DND-41 (cell line): Measurements from ENCODE around the gene CELF6.

Source experiments
- ATAC-seq: fragments of 200-7000 bp; cut with Tn5 transposase; 3 replicates; pipeline ENCODE4 v1.9.1; 2021; ENCODE audit warnings: low read depth; ENCODE audit not compliant: insufficient read depth
- DNase-seq: peaks from one replicate; pipeline ENCODE4 v3.0.0-alpha.2; 2020
- H2AFZ ChIP-seq: 2 replicates; pipeline ENCODE4 v1.6.0; 2012; ENCODE audit warnings: low read depth, low read length
- H3K27ac ChIP-seq: 2 replicates; pipeline ENCODE4 v1.5.1; 2012; ENCODE audit warnings: low read length, inconsistent platforms
- H3K27me3 ChIP-seq: fragments of 200-600 bp; sonication (generic); 2 replicates; pipeline ENCODE4 v1.6.0; 2012; ENCODE audit warnings: low read length, mild to moderate bottlenecking, inconsistent platforms; ENCODE audit not compliant: insufficient read depth, poor library complexity
- H3K36me3 ChIP-seq: 2 replicates; pipeline ENCODE4 v1.5.1; 2012; ENCODE audit warnings: low read length, inconsistent platforms; ENCODE audit not compliant: insufficient read depth
- H3K4me1 ChIP-seq: 2 replicates; pipeline ENCODE4 v1.5.1; 2012; ENCODE audit warnings: mild to moderate bottlenecking, low read length; ENCODE audit not compliant: insufficient read depth
- H3K4me2 ChIP-seq: 2 replicates; pipeline ENCODE4 v1.6.0; 2012; ENCODE audit warnings: mild to moderate bottlenecking, moderate library complexity, low read length, inconsistent platforms; ENCODE audit not compliant: insufficient read depth
- H3K4me3 ChIP-seq, 2 experiments: fragments of 200-600 bp in 1 of 2; shearing (Covaris generic) in 1 of 2; 2 replicates each; pipeline ENCODE4 v1.5.1; 2012 to 2016; ENCODE audit warnings: inconsistent platforms in 2 of 2, low read length in 2 of 2, mild to moderate bottlenecking in 2 of 2, low read depth in 1 of 2, moderate library complexity in 1 of 2
- H3K79me2 ChIP-seq: 2 replicates; pipeline ENCODE4 v1.6.0; 2012; ENCODE audit warnings: low read length, inconsistent platforms; ENCODE audit not compliant: insufficient read depth
- H3K9ac ChIP-seq: 2 replicates; pipeline ENCODE4 v1.6.0; 2012; ENCODE audit warnings: low read depth, mild to moderate bottlenecking, inconsistent platforms, low read length, moderate library complexity
- H3K9me3 ChIP-seq: 2 replicates; pipeline ENCODE4 v1.5.1; 2012; ENCODE audit warnings: low read length, moderate library complexity, mild to moderate bottlenecking, inconsistent platforms; ENCODE audit not compliant: insufficient read depth, severe bottlenecking
- H4K20me1 ChIP-seq: 2 replicates; pipeline ENCODE4 v1.6.0; 2012; ENCODE audit warnings: low read length; ENCODE audit not compliant: insufficient read depth
- EZH2 ChIP-seq: IDR thresholded peaks from 3 replicates; pipeline ENCODE4 v1.6.1; 2012; ENCODE audit warnings: borderline replicate concordance, low read depth, mild to moderate bottlenecking, moderate library complexity, low read length, inconsistent platforms; ENCODE audit not compliant: severe bottlenecking
- TF ChIP-seq, protein P1 (sequence below): IDR thresholded peaks from 2 replicates; pipeline ENCODE4 v1.5.1; 2012; ENCODE audit warnings: borderline replicate concordance, low read length, moderate library complexity, mild to moderate bottlenecking; ENCODE audit not compliant: poor library complexity, severe bottlenecking; ENCODE audit errors: extremely low read depth

CELF6 gene

DNA sequence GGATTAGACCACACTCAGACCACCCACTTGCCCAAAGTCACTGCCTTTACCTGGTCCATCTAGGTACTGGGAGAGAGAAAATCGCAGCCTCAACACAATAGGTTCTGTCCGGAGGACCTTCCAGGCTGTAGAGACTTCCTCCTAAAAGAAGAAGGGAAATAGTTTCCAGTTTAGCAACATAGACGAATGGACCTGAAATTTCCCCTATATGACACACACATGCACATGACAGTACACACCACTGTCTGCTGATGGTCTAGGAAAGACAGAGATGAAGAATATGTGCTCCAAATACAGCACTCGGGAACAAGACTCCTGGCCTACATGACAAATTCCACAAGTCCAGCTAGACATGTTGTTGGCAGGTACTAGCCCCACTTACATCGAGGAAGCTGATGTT, 54.9 kb downstream of the CELF6 start:
- Histone ChIP-seq H3K4me3 (no peak overlapping the region), H3K4me2 (no peak overlapping the region), H3K4me1 (peaks cover 2% of the 10 kb centered on the region; the same call in 1 of the 2 replicates), H3K9me3 (no peaks in the 10 kb centered on the region), H3K36me3 (peaks cover 92% of the 10 kb centered on the region), H3K79me2 (peaks cover 15% of the 10 kb centered on the region), H3K9ac (no peak overlapping the region), H4K20me1 (no peaks in the 10 kb centered on the region; the same call in 1 of the 2 replicates), H2AFZ (no peak overlapping the region), H3K27ac (no peak overlapping the region), H3K27me3 (no peaks in the 10 kb centered on the region)
- DNase-seq, result no peak
- ATAC-seq, result no peak
- no peak for TF ChIP-seq EZH2
- TF ChIP-seq, protein P1, sequence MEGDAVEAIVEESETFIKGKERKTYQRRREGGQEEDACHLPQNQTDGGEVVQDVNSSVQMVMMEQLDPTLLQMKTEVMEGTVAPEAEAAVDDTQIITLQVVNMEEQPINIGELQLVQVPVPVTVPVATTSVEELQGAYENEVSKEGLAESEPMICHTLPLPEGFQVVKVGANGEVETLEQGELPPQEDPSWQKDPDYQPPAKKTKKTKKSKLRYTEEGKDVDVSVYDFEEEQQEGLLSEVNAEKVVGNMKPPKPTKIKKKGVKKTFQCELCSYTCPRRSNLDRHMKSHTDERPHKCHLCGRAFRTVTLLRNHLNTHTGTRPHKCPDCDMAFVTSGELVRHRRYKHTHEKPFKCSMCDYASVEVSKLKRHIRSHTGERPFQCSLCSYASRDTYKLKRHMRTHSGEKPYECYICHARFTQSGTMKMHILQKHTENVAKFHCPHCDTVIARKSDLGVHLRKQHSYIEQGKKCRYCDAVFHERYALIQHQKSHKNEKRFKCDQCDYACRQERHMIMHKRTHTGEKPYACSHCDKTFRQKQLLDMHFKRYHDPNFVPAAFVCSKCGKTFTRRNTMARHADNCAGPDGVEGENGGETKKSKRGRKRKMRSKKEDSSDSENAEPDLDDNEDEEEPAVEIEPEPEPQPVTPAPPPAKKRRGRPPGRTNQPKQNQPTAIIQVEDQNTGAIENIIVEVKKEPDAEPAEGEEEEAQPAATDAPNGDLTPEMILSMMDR, result no peak

DNA sequence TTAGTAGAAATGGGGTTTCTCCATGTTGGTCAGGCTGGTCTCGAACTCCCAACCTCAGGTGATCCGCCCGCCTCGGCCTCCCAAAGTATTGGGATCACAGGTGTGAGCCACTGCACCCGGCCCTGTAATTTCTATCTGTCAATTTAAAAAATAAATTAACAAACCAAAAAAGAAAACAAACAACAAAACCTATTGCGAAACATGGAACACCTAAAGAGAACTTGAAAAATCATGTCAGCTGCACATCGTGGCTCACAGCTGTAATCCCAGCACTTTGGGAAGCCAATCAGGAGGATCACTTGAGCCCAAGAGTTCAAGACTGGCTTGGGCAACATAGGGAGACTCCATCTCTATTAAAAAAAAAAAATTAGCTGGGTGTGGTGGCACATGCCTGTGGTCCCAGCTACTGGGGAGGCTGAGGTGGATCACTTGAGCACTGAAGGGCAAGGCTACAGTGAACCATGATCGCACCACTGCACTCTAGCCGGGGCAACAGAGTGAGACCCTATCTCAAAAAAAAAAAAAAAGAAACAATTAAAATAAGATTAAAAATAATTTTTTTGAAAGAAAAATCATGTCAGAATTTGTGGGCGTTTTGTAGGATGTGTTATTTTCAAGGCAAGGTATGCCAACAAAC, 67.2 kb downstream of the CELF6 start:
- ATAC-seq, result no peak

DNA sequence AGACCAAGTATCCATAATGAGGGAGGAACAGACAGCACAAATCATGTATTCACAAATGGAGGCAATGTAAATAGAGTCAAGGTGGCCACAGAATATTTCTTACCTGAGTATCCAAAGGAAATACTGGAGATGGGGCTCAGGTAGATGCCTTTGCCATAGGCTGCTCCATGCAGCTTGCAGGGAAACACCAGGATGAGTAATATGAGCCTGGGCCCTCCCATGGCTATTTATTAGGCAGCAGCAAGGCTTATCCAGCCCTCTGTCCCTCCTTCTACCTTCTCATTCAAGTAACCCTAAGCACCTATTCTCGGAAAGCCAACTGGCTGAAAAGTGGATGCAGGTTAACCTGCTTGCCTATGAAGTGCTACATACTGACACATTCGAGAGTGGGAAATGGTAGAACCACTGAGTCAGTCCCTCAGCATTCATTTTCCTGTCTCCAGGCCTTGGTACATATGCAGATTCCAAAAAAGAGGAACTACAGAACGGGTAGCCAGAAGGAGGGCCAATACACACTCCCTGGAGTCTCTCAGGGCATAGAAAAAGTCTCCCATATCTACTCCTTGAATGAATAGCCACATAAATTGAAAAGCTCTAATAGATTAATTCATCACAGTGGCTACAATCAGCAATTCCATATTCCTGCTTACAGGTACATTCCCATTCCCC, 70.7 kb downstream of the CELF6 start:
- Histone ChIP-seq H3K4me2 (no peak overlapping the region), H3K4me1 (no peaks in the 10 kb centered on the region), H3K27me3 (no peaks in the 10 kb centered on the region), H3K36me3 (peaks cover 66% of the 10 kb centered on the region), H3K79me2 (no peaks in the 10 kb centered on the region), H3K4me3 (no peak overlapping the region), H2AFZ (no peak overlapping the region), H3K27ac (no peak overlapping the region), H3K9me3 (no peaks in the 10 kb centered on the region), H3K9ac (no peak overlapping the region), H4K20me1 (no peaks in the 10 kb centered on the region)
- ATAC-seq (no peak), DNase-seq (no peak)
- TF ChIP-seq EZH2, result no peak

More for the DNA sequence above, 67.2 kb downstream of the CELF6 start:
- no peak overlapping the region for H3K4me3 ChIP-seq
- no peak overlapping the region for H3K9ac ChIP-seq
- H4K20me1 ChIP-seq, result no peaks in the 10 kb centered on the region
- TF ChIP-seq EZH2, result no peak
- TF ChIP-seq, protein P1, result no peak
- H3K27ac ChIP-seq, result no peak overlapping the region
- DNase-seq, result no peak
- no peaks in the 10 kb centered on the region for H3K79me2 ChIP-seq
- no peak overlapping the region for H2AFZ ChIP-seq
- H3K4me1 ChIP-seq, result no peaks in the 10 kb centered on the region
- H3K9me3 ChIP-seq, result no peaks in the 10 kb centered on the region
- no peak overlapping the region for H3K4me2 ChIP-seq
- H3K36me3 ChIP-seq, result peaks cover 88% of the 10 kb centered on the region
- H3K27me3 ChIP-seq, result no peaks in the 10 kb centered on the region

DNA sequence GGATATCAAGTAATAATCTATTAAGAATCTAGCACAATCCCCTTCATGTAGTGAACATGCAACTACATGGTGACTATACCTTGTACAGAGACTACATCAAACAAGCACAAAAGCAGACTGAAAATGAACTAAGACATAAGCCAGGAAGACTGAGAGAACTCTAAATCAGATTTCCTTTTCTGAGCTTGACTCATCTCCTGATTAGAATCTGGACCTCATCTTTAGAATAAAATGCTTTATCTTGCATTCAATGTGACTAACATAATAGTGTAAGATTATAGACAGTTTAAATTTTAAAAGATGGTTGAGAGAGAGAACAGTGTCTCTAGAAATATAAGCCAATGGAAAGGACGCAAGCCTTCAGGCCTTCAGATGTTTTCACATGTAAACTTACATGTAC, 71.4 kb downstream of the CELF6 start:
- Histone ChIP-seq H3K27ac (no peak overlapping the region), H3K4me3 (no peak overlapping the region), H3K79me2 (no peaks in the 10 kb centered on the region), H3K9ac (no peak overlapping the region), H3K9me3 (no peaks in the 10 kb centered on the region), H3K27me3 (no peaks in the 10 kb centered on the region), H3K4me1 (no peaks in the 10 kb centered on the region), H2AFZ (no peak overlapping the region), H3K4me2 (no peak overlapping the region), H4K20me1 (no peaks in the 10 kb centered on the region), H3K36me3 (peaks cover 66% of the 10 kb centered on the region)
- no peak for TF ChIP-seq EZH2
- TF ChIP-seq, protein P1, result no peak
- DNase-seq, result no peak
- ATAC-seq, result no peak
